Measurements from ENCODE around the gene CSN3.

CSN3 gene

DNA sequence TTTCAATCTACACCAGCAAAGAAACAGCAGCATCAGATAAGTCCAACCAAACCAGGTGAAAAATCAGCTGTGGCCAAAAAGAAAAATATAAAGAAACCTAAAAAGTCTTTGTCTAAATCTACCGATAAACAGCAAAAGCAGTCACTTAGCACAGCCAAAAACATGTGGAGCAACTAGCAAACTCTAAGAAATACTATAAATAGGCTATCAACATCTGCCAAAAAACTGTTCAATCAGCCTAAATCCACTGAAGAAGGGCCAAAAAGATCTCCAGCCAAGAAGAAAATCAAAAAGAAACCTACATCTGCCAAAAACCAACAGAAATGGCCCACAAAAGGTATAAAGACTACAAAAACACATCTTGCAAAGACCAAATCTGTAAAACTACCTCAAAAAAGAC is 55.7 kb downstream of the CSN3 start:
- no peak for DNase-seq

DNA sequence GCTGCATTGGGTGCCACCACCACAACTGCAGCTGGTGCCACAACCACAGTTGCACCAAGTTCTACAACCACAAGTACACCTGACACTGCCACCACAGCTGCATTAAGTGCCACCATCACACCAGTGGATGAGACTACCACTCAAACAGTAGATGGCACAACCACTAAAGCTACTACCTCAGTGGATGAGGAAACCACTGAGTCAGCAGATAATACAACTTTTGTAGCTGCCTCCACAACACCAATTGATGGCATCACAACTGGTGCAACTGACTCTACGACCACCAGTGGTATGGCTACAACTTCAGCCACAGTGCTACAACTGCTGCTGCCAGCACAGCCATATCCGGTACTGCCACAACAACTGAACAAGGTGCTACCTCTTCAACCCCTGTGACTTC is 57.2 kb downstream of the CSN3 start:
- no peak for DNase-seq

DNA sequence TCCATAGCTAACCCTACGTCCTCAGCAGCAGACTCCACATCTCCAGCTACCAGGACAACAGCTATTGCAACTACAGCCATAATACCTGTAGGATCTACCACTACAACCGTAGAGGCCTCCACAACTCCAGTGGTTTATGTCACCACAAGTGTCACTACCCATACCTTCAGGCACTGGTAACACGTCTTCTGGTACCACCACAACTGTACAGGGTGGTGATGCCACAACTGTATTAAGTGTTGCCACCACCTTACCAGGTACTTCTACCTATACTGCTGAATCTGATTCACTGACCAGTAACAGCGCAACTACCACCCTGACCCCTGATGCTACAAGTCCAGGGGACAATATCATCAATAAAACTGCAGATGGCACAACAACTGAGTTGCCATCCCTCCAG is 57.8 kb downstream of the CSN3 start:
- no peak for DNase-seq
